Measurements from ENCODE around the gene FARSB.

GRCh38 chr2:222538535-222538934, 117.4 kb downstream of the FARSB start:
- TF ChIP-seq CTCF (IDR thresholded peaks at IDR 0.05; ENCODE audit: poor library complexity) (no peak), EZH2phosphoT487 (IDR thresholded peaks at IDR 0.05; ENCODE audit: low read depth, severe bottlenecking, unreplicated experiment) (no peak)
